Adrenal gland (tissue), 5 donors: ENCODE data around the gene AFM.

Source experiments
- CTCF ChIP-seq, 6 experiments: fragments of 450-650 bp in 4 of 6; fragments of 200-600 bp in 2 of 6; sonication (generic) in 1 of 6; IDR thresholded peaks; 1 replicate in 5 of 6; 2 replicates in 1 of 6; pipeline versions ENCODE4 v1.5.1 to v1.8.0; 2016 to 2021; ENCODE audit warnings: antibody characterized with exemption in 6 of 6, mild to moderate bottlenecking in 2 of 6, moderate library complexity in 1 of 6
- POLR2A ChIP-seq, 2 donors: fragments of 450-650 bp; IDR thresholded peaks; one replicate each; pipeline ENCODE4 v1.6.1; 2017; ENCODE audit warnings: antibody characterized with exemption in 2 of 2, mild to moderate bottlenecking in 2 of 2, moderate library complexity in 1 of 2
- donor health status: DM: no; HTN: no; CAD: no.

- no peak for TF ChIP-seq CTCF (IDR thresholded peaks at IDR 0.05)
- TF ChIP-seq POLR2A (IDR thresholded peaks at IDR 0.05): no peak
Measured at GRCh38 chr4:73477176-73477575, 4.4 kb upstream of the AFM start.
